NCI-H526 treated with DMSO at 0.1 percent for 48 hours (cell line): ENCODE results near the gene AJAP1.

Experiments used
- DNase-seq: peaks from one replicate; lab custom pipeline; 2025; lab: John Stamatoyannopoulos, UW

Gene AJAP1

GRCh38 chr1:4837031-4837600, 182.7 kb downstream of the AJAP1 start:
- no peak for DNase-seq

- no peak for DNase-seq
Measured at GRCh38 chr1:4837752-4838151, 183.3 kb downstream of the AJAP1 start.

GRCh38 chr1:4838231-4838630, 183.8 kb downstream of the AJAP1 start:
- no peak for DNase-seq
